GM18498 (cell line): ENCODE results near the gene TTC39C.

ENCODE experiments used
- ATAC-seq: cut with Tn5 transposase; IDR thresholded peaks from one replicate; pipeline ENCODE4 v1.9.1; 2021; ENCODE audit warnings: mild to moderate bottlenecking, moderate library complexity; ENCODE audit not compliant: unreplicated experiment

TTC39C gene

DNA sequence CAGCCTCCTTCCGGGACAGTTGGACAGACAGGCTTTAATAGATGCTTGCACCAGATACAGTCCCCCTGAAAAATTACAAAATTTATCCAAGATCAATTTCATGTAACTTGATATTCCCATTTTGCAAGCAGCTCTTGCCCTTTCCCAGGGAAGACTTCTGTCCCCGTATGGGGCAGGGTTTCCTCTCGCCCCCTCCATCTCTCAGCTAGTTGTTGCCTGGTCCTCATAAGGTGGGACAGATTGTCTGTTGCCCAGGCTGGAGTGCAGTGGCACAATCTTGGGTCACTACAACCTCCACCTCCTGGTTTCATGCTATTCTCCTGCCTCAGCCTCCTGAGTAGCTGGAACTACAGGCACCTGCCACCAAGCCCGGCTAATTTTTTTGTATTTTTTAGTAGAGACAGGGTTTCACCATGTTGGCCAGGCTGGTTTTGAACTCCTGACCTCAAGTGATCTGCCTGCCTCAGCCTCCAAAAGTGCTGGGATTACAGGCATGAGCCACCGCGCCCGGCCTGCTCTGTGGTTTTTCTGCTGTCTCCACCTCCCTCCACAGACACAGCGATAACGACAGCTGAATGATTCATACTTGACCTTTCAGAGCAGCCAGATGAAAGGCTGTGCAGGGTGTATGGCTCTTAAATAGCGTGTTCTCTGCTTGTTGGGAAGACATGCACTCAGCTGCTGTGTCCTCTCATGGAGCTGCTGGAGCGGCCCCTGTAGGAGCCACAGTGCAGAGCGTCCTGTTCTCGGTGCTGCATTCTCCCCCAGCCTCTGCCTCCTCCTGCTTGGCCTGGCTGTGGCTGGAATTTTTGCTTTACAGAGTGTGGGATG lies 61.4 kb downstream of the TTC39C start:
- ATAC-seq = peak; percentile 55

GRCh38 chr18:24076950-24077349 lies 62.4 kb downstream of the TTC39C start:
- ATAC-seq = no peak

GRCh38 chr18:24078391-24078790 lies 63.8 kb downstream of the TTC39C start:
- no peak for ATAC-seq

- ATAC-seq = no peak
Measured at GRCh38 chr18:24080861-24081260, 66.3 kb downstream of the TTC39C start.

GRCh38 chr18:24083550-24083949 lies 69.0 kb downstream of the TTC39C start:
- no peak for ATAC-seq

- ATAC-seq = no peak
Measured at GRCh38 chr18:24086082-24086481, 71.5 kb downstream of the TTC39C start.

GRCh38 chr18:24089076-24089475 lies 74.5 kb downstream of the TTC39C start:
- no peak for ATAC-seq

DNA sequence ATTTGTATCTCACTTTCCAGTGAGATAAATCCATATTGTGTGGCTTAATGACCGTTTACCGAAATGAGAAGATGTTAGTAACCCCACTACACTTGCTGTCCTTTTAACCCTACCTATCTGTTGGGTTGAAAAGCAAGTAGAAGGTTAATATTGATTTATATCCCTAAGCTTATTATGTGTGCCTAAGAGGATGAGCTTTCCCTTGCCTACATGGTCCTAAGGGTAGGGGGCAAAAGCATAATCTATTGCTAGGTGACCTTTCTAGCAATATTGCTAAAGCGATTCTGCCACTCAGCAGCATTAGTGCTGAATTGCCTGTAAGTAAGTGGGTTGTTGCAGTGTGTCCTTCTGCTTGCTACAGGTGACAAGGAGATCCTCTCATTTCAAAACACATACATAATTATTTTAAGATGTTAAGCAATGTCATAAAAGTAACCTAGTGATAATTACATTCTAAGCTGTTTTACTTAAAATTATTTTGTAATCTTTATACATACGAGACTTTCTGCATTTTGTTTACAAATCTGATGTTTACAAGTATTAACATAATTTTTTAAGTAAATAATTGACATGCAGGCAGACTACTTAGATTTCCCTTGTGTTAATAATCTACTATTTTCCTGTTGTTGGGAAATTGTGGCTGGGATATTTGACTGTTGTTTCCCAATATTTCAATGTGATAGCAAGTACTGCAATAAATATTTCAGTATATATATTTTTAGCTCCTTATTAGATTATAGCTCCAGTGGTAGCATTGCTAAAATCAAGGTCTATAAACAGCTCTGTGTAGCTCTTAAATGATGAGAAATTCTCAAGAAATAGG lies 75.2 kb downstream of the TTC39C start:
- no peak for ATAC-seq

DNA sequence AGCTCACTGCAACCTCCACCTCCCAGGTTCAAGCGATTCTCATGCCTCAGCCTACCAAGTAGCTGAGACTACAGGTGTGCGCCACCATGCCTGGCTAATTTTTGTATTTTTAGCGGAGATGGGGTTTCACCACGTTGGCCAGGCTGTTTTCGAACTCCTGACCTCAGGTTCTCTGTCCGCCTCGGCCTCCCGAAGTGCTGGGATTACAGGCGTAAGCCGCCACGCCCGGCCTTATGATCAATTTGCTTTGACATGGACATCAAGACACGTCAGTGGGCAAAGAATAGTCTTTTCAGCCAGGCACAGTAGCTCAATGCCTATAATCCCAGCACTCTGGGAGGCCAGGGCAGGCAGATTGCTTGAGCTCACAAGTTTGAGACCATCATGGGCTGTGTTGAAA lies 76.3 kb downstream of the TTC39C start:
- ATAC-seq = no peak

- ATAC-seq = no peak
Measured at GRCh38 chr18:24094561-24094960, 80.0 kb downstream of the TTC39C start.

GRCh38 chr18:24095976-24096375 lies 81.4 kb downstream of the TTC39C start:
- ATAC-seq = no peak

DNA sequence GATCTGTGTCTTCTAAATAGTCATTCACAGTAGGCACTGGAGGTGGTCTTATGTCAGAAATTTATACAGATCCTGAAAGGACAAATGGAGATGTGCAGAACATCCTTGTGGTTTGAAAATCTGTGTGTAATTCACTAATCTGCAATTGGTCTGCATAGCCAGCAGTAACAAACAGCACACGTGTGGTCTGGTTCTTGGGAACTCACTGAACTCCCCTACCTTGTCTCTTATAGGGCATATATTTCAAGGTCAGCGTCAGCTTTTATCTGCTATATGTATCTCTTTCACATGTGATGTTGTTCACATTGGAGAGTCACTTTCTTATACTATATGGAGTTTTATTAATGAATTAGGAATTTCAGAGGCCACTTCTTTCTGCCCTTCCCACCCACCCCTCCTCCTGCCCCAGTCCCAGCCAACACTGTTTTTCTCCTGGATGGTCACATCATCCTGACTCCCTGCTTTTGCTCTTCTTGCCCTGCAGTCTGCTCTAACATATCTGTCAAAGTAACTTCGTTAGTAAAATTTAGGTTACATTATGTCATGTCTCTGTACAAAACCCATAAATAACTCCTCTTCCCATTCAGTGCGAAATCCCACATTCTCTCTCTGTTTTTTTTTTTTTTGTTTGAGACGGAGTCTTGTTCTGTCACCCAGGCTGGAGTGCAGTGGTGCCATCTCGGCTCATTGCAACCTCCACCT lies 88.9 kb downstream of the TTC39C start:
- ATAC-seq = no peak

GRCh38 chr18:24104486-24104885 lies 89.9 kb downstream of the TTC39C start:
- no peak for ATAC-seq

DNA sequence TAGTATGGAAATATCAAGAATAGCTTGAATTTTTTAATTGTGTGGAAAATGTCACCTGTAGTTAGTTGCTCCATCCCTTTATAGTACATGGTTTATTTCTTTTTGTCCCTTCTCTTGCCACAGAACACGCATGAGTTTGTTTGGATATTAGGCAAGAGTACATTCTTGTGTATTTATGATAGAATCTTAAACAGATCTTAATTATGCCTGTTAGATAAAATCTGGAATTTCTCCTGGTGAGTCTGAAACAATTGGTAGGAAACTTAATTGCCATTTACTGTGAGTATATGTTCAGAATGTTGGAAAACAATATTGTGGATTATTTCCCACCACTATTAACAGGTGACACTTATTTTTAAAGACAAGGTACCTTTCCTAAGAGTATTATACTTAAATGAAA lies 94.1 kb downstream of the TTC39C start:
- ATAC-seq = no peak

GRCh38 chr18:24111936-24112335 lies 97.4 kb downstream of the TTC39C start:
- no peak for ATAC-seq

- ATAC-seq = no peak
Measured at GRCh38 chr18:24112464-24112863, 97.9 kb downstream of the TTC39C start.

- no peak for ATAC-seq
Measured at GRCh38 chr18:24112874-24113615, 98.5 kb downstream of the TTC39C start.

- no peak for ATAC-seq
Measured at GRCh38 chr18:24114924-24115549, 100.5 kb downstream of the TTC39C start.

- ATAC-seq = no peak
Measured at GRCh38 chr18:24115628-24116027, 101.1 kb downstream of the TTC39C start.
